GM18505 (cell line): Measurements from ENCODE around the gene DAZAP2.
A peak's percentile ranks its signal among the peaks of the same experiment; 100 is the strongest.

ENCODE experiments used
- ATAC-seq: cut with Tn5 transposase; IDR thresholded peaks from one replicate; pipeline ENCODE4 v1.9.1; 2021; ENCODE audit not compliant: unreplicated experiment
- POLR2A ChIP-seq: IDR thresholded peaks from 4 replicates; pipeline ENCODE4 v1.6.1; 2011; ENCODE audit warnings: borderline replicate concordance; ENCODE audit not compliant: insufficient read depth, insufficient read length; ENCODE audit errors: extremely low read depth

The DAZAP2 gene

GRCh38 chr12:51238510-51239334 is at the start of gene DAZAP2:
DAZAP2 (plus strand) TSS chr12:51238826; CDS start chr12:51238908, 82 bp downstream.
- ATAC-seq, result peak; percentile 90
- peak; percentile 96 for TF ChIP-seq POLR2A

GRCh38 chr12:51189790-51190355 is 48.8 kb upstream of the DAZAP2 start:
- TF ChIP-seq POLR2A, result no peak
- no peak for ATAC-seq

- TF ChIP-seq POLR2A, result no peak
- ATAC-seq, result no peak
These were observed 47.8 kb upstream of the DAZAP2 start for GRCh38 chr12:51190820-51191219.

GRCh38 chr12:51191516-51192283 is 46.9 kb upstream of the DAZAP2 start:
- no peak for ATAC-seq
- no peak for TF ChIP-seq POLR2A

- TF ChIP-seq POLR2A, result no peak
- no peak for ATAC-seq
These were observed 46.3 kb upstream of the DAZAP2 start for GRCh38 chr12:51192284-51192671.

GRCh38 chr12:51195841-51196240 is 42.8 kb upstream of the DAZAP2 start:
- TF ChIP-seq POLR2A, result no peak

GRCh38 chr12:51196547-51196946 is 42.1 kb upstream of the DAZAP2 start:
- TF ChIP-seq POLR2A, result no peak
- no peak for ATAC-seq

More at GRCh38 chr12:51195841-51196240, 42.8 kb upstream of the DAZAP2 start:
- no peak for ATAC-seq

GRCh38 chr12:51197736-51198567 is 40.7 kb upstream of the DAZAP2 start:
- no peak for TF ChIP-seq POLR2A
- ATAC-seq, result no peak

- TF ChIP-seq POLR2A, result no peak
- no peak for ATAC-seq
These were observed 39.9 kb upstream of the DAZAP2 start for GRCh38 chr12:51198568-51199365.

GRCh38 chr12:51199366-51199945 is 39.2 kb upstream of the DAZAP2 start:
- TF ChIP-seq POLR2A, result no peak
- no peak for ATAC-seq

- no peak for ATAC-seq
- no peak for TF ChIP-seq POLR2A
These were observed 38.5 kb upstream of the DAZAP2 start for GRCh38 chr12:51200156-51200555.

GRCh38 chr12:51200806-51201205 is 37.8 kb upstream of the DAZAP2 start:
- TF ChIP-seq POLR2A, result no peak
- ATAC-seq, result no peak
